ENCODE measurements around the gene CCDC158. TPM values are rescaled to one million over a fixed set of nuclear protein-coding genes. Genes with fewer than 3 reads are reported as not detected.

The CCDC158 gene
- polyA plus RNA-seq, 1 of the 3 experiments (the other 2 are of a cell fraction): not detected

GRCh38 chr4:76341063-76341462 lies 79.9 kb downstream of the CCDC158 start (continued):
- TF ChIP-seq, protein P1, sequence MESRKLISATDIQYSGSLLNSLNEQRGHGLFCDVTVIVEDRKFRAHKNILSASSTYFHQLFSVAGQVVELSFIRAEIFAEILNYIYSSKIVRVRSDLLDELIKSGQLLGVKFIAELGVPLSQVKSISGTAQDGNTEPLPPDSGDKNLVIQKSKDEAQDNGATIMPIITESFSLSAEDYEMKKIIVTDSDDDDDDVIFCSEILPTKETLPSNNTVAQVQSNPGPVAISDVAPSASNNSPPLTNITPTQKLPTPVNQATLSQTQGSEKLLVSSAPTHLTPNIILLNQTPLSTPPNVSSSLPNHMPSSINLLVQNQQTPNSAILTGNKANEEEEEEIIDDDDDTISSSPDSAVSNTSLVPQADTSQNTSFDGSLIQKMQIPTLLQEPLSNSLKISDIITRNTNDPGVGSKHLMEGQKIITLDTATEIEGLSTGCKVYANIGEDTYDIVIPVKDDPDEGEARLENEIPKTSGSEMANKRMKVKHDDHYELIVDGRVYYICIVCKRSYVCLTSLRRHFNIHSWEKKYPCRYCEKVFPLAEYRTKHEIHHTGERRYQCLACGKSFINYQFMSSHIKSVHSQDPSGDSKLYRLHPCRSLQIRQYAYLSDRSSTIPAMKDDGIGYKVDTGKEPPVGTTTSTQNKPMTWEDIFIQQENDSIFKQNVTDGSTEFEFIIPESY (IDR thresholded peaks at IDR 0.05; ENCODE audit: borderline replicate concordance, low read depth): no peak
- no peak for TF ChIP-seq CHD2 (IDR thresholded peaks at IDR 0.05; ENCODE audit: low read length, partially characterized antibody)
- TF ChIP-seq, protein P2, sequence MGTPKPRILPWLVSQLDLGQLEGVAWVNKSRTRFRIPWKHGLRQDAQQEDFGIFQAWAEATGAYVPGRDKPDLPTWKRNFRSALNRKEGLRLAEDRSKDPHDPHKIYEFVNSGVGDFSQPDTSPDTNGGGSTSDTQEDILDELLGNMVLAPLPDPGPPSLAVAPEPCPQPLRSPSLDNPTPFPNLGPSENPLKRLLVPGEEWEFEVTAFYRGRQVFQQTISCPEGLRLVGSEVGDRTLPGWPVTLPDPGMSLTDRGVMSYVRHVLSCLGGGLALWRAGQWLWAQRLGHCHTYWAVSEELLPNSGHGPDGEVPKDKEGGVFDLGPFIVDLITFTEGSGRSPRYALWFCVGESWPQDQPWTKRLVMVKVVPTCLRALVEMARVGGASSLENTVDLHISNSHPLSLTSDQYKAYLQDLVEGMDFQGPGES (IDR thresholded peaks at IDR 0.05; ENCODE audit: low read depth, low read length): no peak
- TF ChIP-seq GABPA (IDR thresholded peaks at IDR 0.05; ENCODE audit: low read depth): no peak
- TF ChIP-seq PBX3 (IDR thresholded peaks at IDR 0.05): peak; percentile 64
- TF ChIP-seq, protein P3, sequence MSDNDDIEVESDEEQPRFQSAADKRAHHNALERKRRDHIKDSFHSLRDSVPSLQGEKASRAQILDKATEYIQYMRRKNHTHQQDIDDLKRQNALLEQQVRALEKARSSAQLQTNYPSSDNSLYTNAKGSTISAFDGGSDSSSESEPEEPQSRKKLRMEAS (IDR thresholded peaks at IDR 0.05; ENCODE audit: low read depth): no peak
- TF ChIP-seq RXRA (IDR thresholded peaks at IDR 0.05; ENCODE audit: borderline replicate concordance, low read depth): no peak
- peak; percentile 96 for TF ChIP-seq MEF2A (IDR thresholded peaks at IDR 0.05; ENCODE audit: borderline replicate concordance, low read depth)
- TF ChIP-seq JUND (IDR thresholded peaks at IDR 0.05): peak; percentile 85
- peak; percentile 69; the same call in 1 of the 2 replicates for TF ChIP-seq FOSL2 (IDR thresholded peaks at IDR 0.05; ENCODE audit: borderline replicate concordance, low read depth)
- TF ChIP-seq RCOR1 (IDR thresholded peaks at IDR 0.05; ENCODE audit: low read length): no peak
- TF ChIP-seq, protein P4, sequence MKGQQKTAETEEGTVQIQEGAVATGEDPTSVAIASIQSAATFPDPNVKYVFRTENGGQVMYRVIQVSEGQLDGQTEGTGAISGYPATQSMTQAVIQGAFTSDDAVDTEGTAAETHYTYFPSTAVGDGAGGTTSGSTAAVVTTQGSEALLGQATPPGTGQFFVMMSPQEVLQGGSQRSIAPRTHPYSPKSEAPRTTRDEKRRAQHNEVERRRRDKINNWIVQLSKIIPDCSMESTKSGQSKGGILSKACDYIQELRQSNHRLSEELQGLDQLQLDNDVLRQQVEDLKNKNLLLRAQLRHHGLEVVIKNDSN (IDR thresholded peaks at IDR 0.05; ENCODE audit: borderline replicate concordance, low read depth): no peak
- no peak for TF ChIP-seq SMC3 (IDR thresholded peaks at IDR 0.05; ENCODE audit: low read depth, low read length)
- no peak for TF ChIP-seq EZH2phosphoT487 (IDR thresholded peaks at IDR 0.05; ENCODE audit: borderline replicate concordance, low read depth)
- TF ChIP-seq EP300 (IDR thresholded peaks at IDR 0.05; ENCODE audit: borderline replicate concordance in 1 of 2, low read depth in 1 of 2, low read length in 1 of 2): peak in 1 of 2 experiments; percentile 30; a peak in 1 of 4 replicates
- no peak for TF ChIP-seq TCF12 (IDR thresholded peaks at IDR 0.05)

- no peak overlapping the region for H2AFZ ChIP-seq (ENCODE audit: low read depth)
- H3K4me2 ChIP-seq: no peak overlapping the region
- H4K20me1 ChIP-seq (ENCODE audit: insufficient read depth): no peaks in the 10 kb centered on the region
- no peak for DNase-seq
- H3F3A ChIP-seq (replicated peaks; ENCODE audit: insufficient read depth): peaks cover 15% of the 10 kb centered on the region
- ChIA-PET POLR2A (no interaction called here), CTCF (interaction anchor here (1.7 kb wide), 1 partner anchor 39 kb away, joined by 5 read pairs; no protein-coding TSS in a partner anchor)
- no peaks in the 10 kb centered on the region for H3K79me2 ChIP-seq (ENCODE audit: insufficient read depth)
- H3K9me2 ChIP-seq: no peaks in the 10 kb centered on the region
- H3K4me3 ChIP-seq (ENCODE audit: low read depth in 2 of 2, low read length in 1 of 2): no peak overlapping the region
- H3K27me3 ChIP-seq (ENCODE audit: insufficient read depth): no peaks in the 10 kb centered on the region
- H3K27ac ChIP-seq (ENCODE audit: low read depth in 2 of 2, low read length in 1 of 2): no peak overlapping the region
- no peaks in the 10 kb centered on the region; a peak in 1 of 4 replicates for H3K4me1 ChIP-seq (ENCODE audit: control insufficient read depth in 1 of 2, insufficient read depth in 2 of 2, low read depth in 1 of 2, low read length in 1 of 2)
- H3K9ac ChIP-seq: no peak overlapping the region
- H3K9me3 ChIP-seq: no peaks in the 10 kb centered on the region
- H3K36me3 ChIP-seq (replicated peaks in 1 of 2; ENCODE audit: control insufficient read depth in 1 of 2, insufficient read depth in 2 of 2, low read length in 1 of 2): no peaks in the 10 kb centered on the region
- 61% methylated on average over 2 of the region's 2 CpGs for WGBS (ENCODE audit: low lambda C conversion rate)
- TF ChIP-seq FOXJ3 (CRISPR knock-in tag; IDR thresholded peaks at IDR 0.05) (no peak), NRF1 (IDR thresholded peaks at IDR 0.05; ENCODE audit: low read depth, low read length) (no peak), REST (IDR thresholded peaks at IDR 0.05; ENCODE audit: low read depth, low read length) (no peak), EP300 (IDR thresholded peaks at IDR 0.05; ENCODE audit: borderline replicate concordance in 1 of 2, low read depth in 1 of 2, low read length in 1 of 2) (no peak), YY1 (IDR thresholded peaks at IDR 0.05; ENCODE audit: low read depth) (no peak), TAF1 (IDR thresholded peaks at IDR 0.05; ENCODE audit: borderline replicate concordance, low read depth, low read length) (no peak), GATA2 (CRISPR knock-in tag; IDR thresholded peaks at IDR 0.05) (no peak), MEF2A (IDR thresholded peaks at IDR 0.05; ENCODE audit: borderline replicate concordance, low read depth) (no peak)
- TF ChIP-seq, protein P2 (IDR thresholded peaks at IDR 0.05; ENCODE audit: low read depth, low read length): no peak
Observed at GRCh38 chr4:76339364-76339763, 81.6 kb downstream of the CCDC158 start.
